ENCODE measurements around the gene CCDC73. TPM values are rescaled to one million over a fixed set of nuclear protein-coding genes. Genes with fewer than 3 reads are reported as not detected.
A peak's percentile ranks its signal among the peaks of the same experiment; 100 is the strongest.
"Not testable (repeated sequence)": the region's sequence is repeated elsewhere in the genome, so short reads cannot be mapped to it uniquely, and the experiment has no call there.

The CCDC73 gene
- total RNA-seq, 1 experiment from 2014 or later, result not detected

DNA sequence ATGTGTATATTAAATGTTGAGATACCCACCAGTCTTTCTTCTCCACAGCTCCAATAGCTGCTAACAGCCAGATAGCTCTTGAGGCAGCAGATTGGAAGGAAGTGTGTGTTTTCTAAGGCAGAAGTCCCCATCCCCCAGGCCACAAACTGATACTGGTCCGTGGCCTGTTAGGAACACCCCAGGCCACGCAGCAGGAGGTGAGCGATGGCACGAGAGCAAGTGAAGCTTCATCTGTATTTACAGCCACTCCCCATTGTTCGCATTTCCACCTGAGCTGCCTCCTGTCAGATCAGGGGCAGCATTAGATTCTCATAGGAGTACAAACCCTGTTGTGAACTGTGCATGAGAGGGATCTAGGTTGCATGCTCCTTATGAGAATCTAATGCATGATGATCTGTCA is 12.7 kb downstream of the CCDC73 start:
- CTCF ChIA-PET, result no interaction called here
- no peaks in the 10 kb centered on the region for H3K36me3 ChIP-seq (ENCODE audit: low read depth)
- H3K79me2 ChIP-seq (ENCODE audit: low read depth), result no peaks in the 10 kb centered on the region
- TF ChIP-seq, protein P1, sequence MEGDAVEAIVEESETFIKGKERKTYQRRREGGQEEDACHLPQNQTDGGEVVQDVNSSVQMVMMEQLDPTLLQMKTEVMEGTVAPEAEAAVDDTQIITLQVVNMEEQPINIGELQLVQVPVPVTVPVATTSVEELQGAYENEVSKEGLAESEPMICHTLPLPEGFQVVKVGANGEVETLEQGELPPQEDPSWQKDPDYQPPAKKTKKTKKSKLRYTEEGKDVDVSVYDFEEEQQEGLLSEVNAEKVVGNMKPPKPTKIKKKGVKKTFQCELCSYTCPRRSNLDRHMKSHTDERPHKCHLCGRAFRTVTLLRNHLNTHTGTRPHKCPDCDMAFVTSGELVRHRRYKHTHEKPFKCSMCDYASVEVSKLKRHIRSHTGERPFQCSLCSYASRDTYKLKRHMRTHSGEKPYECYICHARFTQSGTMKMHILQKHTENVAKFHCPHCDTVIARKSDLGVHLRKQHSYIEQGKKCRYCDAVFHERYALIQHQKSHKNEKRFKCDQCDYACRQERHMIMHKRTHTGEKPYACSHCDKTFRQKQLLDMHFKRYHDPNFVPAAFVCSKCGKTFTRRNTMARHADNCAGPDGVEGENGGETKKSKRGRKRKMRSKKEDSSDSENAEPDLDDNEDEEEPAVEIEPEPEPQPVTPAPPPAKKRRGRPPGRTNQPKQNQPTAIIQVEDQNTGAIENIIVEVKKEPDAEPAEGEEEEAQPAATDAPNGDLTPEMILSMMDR (conservative IDR thresholded peaks at IDR 0.05), result no peak
- TF ChIP-seq EZH2 (IDR thresholded peaks at IDR 0.05; ENCODE audit: low read depth), result no peak
- intact Hi-C loops (cut with micrococcal nuclease; ENCODE audit: unreplicated experiment), result no loop called here
- DNase-seq, result no peak
- H3K4me2 ChIP-seq, result no peak overlapping the region
- no TSS peak for BruUV-seq (replicated peaks)
- no peaks in the 10 kb centered on the region for H3K4me1 ChIP-seq (replicated peaks; ENCODE audit: insufficient read depth)
- H3K27ac ChIP-seq, result no peak overlapping the region
- no peaks in the 10 kb centered on the region for H3F3A ChIP-seq (ENCODE audit: insufficient read depth, low read depth)
- H3K9me2 ChIP-seq (ENCODE audit: insufficient read depth), result no peaks in the 10 kb centered on the region
- no peaks in the 10 kb centered on the region for H3K9me3 ChIP-seq (ENCODE audit: insufficient read depth, low read depth)
- H3K4me3 ChIP-seq, result no peak overlapping the region
- H2AFZ ChIP-seq, result no peak overlapping the region
- POLR2A ChIA-PET (ENCODE audit: unreplicated experiment), result no interaction called here
- no peaks in the 10 kb centered on the region for H4K20me1 ChIP-seq (ENCODE audit: insufficient read depth)
- no peaks in the 10 kb centered on the region for H3K27me3 ChIP-seq (ENCODE audit: insufficient read depth, low read depth)

DNA sequence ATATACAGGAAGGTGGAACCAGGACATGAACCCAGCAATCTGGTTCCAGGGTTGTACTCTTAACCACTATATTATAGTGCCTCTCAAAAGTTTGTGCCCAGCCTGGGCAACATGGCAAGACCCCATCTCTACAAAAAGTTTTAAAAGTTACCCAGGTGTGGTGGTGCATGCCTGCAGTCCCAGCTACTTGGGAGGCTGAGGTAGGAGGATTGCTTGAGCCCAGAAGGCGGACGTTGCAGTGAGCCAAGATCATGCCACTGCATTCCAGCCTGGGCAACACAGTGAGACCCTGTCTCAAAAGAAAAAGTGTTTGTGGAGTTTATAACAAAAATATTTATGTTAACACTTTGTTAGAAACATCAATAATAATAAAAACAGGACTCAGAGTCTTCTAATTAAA is 13.6 kb downstream of the CCDC73 start:
- BruUV-seq (replicated peaks); H3K27me3 ChIP-seq (ENCODE audit: insufficient read depth, low read depth); H2AFZ ChIP-seq; H3K9me3 ChIP-seq (ENCODE audit: insufficient read depth, low read depth); H4K20me1 ChIP-seq (ENCODE audit: insufficient read depth); POLR2A ChIA-PET (ENCODE audit: unreplicated experiment); H3K4me1 ChIP-seq (replicated peaks; ENCODE audit: insufficient read depth); H3K79me2 ChIP-seq (ENCODE audit: low read depth); H3K36me3 ChIP-seq (ENCODE audit: low read depth); CTCF ChIA-PET; H3K4me3 ChIP-seq; H3K27ac ChIP-seq; intact Hi-C loops (cut with micrococcal nuclease; ENCODE audit: unreplicated experiment); H3K9me2 ChIP-seq (ENCODE audit: insufficient read depth); DNase-seq; H3K4me2 ChIP-seq; H3F3A ChIP-seq (ENCODE audit: insufficient read depth, low read depth): not testable (repeated sequence)

DNA sequence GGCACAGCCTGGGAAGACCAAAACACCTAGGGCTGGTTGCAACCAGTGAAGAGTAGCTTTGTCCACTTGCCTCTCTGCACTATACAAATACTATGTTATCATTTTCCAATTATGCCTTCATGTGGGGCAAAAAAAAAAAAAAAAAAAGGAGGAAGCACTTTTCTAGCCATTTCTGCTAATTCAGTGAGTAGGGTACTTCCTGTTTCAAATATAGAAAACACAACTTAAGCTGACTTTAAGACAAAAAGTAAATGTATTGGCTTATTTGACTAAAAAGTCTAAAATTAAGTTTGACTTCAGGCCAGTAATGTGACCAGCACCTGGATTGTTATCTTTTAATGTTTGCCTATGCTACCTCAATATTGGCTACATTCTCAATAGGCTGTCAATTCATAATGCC is 15.3 kb downstream of the CCDC73 start:
- Histone ChIP-seq H3K9me3 (ENCODE audit: insufficient read depth, low read depth) (no peaks in the 10 kb centered on the region), H3K27ac (no peak overlapping the region), H3K4me3 (no peak overlapping the region), H3K4me1 (replicated peaks; ENCODE audit: insufficient read depth) (no peaks in the 10 kb centered on the region), H3F3A (ENCODE audit: insufficient read depth, low read depth) (no peaks in the 10 kb centered on the region), H3K36me3 (ENCODE audit: low read depth) (no peaks in the 10 kb centered on the region), H2AFZ (no peak overlapping the region), H3K27me3 (ENCODE audit: insufficient read depth, low read depth) (no peaks in the 10 kb centered on the region), H3K4me2 (no peak overlapping the region), H4K20me1 (ENCODE audit: insufficient read depth) (no peaks in the 10 kb centered on the region), H3K9me2 (ENCODE audit: insufficient read depth) (no peaks in the 10 kb centered on the region), H3K79me2 (ENCODE audit: low read depth) (no peaks in the 10 kb centered on the region)
- ChIA-PET POLR2A (ENCODE audit: unreplicated experiment) (no interaction called here), CTCF (interaction anchor here (0.7 kb wide), 1 partner anchor 411 kb away, joined by 10 read pairs; no protein-coding TSS in a partner anchor)
- TF ChIP-seq EZH2 (IDR thresholded peaks at IDR 0.05; ENCODE audit: low read depth), result no peak
- TF ChIP-seq, protein P1 (conservative IDR thresholded peaks at IDR 0.05), result no peak
- BruUV-seq (replicated peaks), result no TSS peak
- no peak for DNase-seq
- intact Hi-C loops (cut with micrococcal nuclease; ENCODE audit: unreplicated experiment), result no loop called here

DNA sequence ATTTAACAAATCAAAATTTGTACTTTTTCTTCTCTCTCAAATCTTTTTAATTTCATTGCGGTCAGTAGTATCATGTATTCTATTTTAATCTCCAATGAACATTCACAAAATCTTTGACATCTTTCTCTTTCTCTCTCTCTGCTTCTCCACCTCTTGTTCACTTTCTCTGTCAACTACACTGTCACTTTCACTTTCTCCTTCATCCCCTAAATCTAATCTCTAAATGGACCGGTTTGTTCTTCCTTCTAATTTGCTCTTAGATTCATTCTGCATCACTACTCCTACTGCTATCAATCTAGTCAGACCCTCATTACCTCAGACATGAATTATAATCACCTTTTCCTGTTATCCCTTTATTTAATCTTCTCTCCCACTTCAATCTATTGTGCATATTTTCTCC is 18.6 kb downstream of the CCDC73 start:
- H3K4me1 ChIP-seq (replicated peaks; ENCODE audit: insufficient read depth), result no peaks in the 10 kb centered on the region
- BruUV-seq (replicated peaks), result no TSS peak
- POLR2A ChIA-PET (ENCODE audit: unreplicated experiment), result no interaction called here

More for the DNA sequence above, 18.6 kb downstream of the CCDC73 start:
- Histone ChIP-seq H3K79me2 (ENCODE audit: low read depth) (no peaks in the 10 kb centered on the region), H3K27ac (no peak overlapping the region), H3K9me3 (ENCODE audit: insufficient read depth, low read depth) (no peaks in the 10 kb centered on the region), H3K4me2 (peak overlapping the region; percentile 39; the same call in 1 of the 2 replicates), H3K9me2 (ENCODE audit: insufficient read depth) (0 out of 2 replicates have a peak, but pooled peaks cover 4% of the 10 kb centered on the region), H3F3A (ENCODE audit: insufficient read depth, low read depth) (no peaks in the 10 kb centered on the region), H3K4me3 (no peak overlapping the region), H3K36me3 (ENCODE audit: low read depth) (no peaks in the 10 kb centered on the region), H3K27me3 (ENCODE audit: insufficient read depth, low read depth) (no peaks in the 10 kb centered on the region), H4K20me1 (ENCODE audit: insufficient read depth) (no peaks in the 10 kb centered on the region), H2AFZ (peak overlapping the region; percentile 62; the same call in 1 of the 2 replicates)
- CTCF ChIA-PET, result no interaction called here
- DNase-seq, result no peak
- intact Hi-C loops (cut with micrococcal nuclease; ENCODE audit: unreplicated experiment), result no loop called here
- no peak for TF ChIP-seq EZH2 (IDR thresholded peaks at IDR 0.05; ENCODE audit: low read depth)
- TF ChIP-seq, protein P1 (conservative IDR thresholded peaks at IDR 0.05), result no peak
